ENCODE results near the gene UBE2G2. TPM values are rescaled to one million over a fixed set of nuclear protein-coding genes. Genes with fewer than 3 reads are reported as not detected.

The UBE2G2 gene
- total and polyA plus RNA-seq, 8 donors, result 75.0 to 157 (median 131) TPM

- intact Hi-C loops (cut with DNase I), result no loop called here
- peak overlapping the region in 1 of 2 donors; percentile 23 for H3K27ac ChIP-seq
- no peaks in the 10 kb centered on the region for H3K9me3 ChIP-seq
- no peaks in the 10 kb centered on the region for H3K27me3 ChIP-seq
- no peak overlapping the region for H3K4me3 ChIP-seq
- H3K4me1 ChIP-seq, result peaks cover 5 to 45% of the 10 kb centered on the region in 2 donors
- DNase-seq (peak in 2 of 4 donors; percentile 34 to 64), ATAC-seq (no peak)
- peaks cover 0 to 70% of the 10 kb centered on the region in 2 donors for H3K36me3 ChIP-seq
- TF ChIP-seq CTCF (IDR thresholded peaks at IDR 0.05), result no peak
Observed at GRCh38 chr21:44849616-44850130, 48.1 kb upstream of the UBE2G2 start.

GRCh38 chr21:44848821-44849521 is 47.4 kb upstream of the UBE2G2 start:
- no peak overlapping the region for H3K4me3 ChIP-seq
- H3K27me3 ChIP-seq, result no peaks in the 10 kb centered on the region
- H3K4me1 ChIP-seq, result peaks cover 5 to 38% of the 10 kb centered on the region in 2 donors
- no peaks in the 10 kb centered on the region for H3K9me3 ChIP-seq
- no peak for TF ChIP-seq CTCF (IDR thresholded peaks at IDR 0.05)
- ATAC-seq (no peak), DNase-seq (peak in 2 of 4 donors; percentile 28 to 72)
- intact Hi-C loops (cut with DNase I), result no loop called here
- H3K27ac ChIP-seq, result no peak overlapping the region
- H3K36me3 ChIP-seq, result peaks cover 0 to 63% of the 10 kb centered on the region in 2 donors

GRCh38 chr21:44847261-44848056 is 45.8 kb upstream of the UBE2G2 start:
- Histone ChIP-seq H3K27ac (no peak overlapping the region), H3K27me3 (peaks cover 0 to 7% of the 10 kb centered on the region in 2 donors), H3K9me3 (no peaks in the 10 kb centered on the region), H3K4me3 (no peak overlapping the region), H3K36me3 (peaks cover 0 to 48% of the 10 kb centered on the region in 2 donors), H3K4me1 (peaks cover 5 to 37% of the 10 kb centered on the region in 2 donors)
- DNase-seq (peak in 1 of 4 donors; percentile 26), ATAC-seq (no peak)
- TF ChIP-seq CTCF (IDR thresholded peaks at IDR 0.05), result no peak
- intact Hi-C loops (cut with DNase I), result no loop called here

GRCh38 chr21:44846485-44847260 is 45.1 kb upstream of the UBE2G2 start:
- Histone ChIP-seq H3K36me3 (peaks cover 0 to 40% of the 10 kb centered on the region in 2 donors), H3K4me3 (peak overlapping the region in 1 of 2 donors; percentile 31), H3K27ac (peak overlapping the region in 1 of 2 donors; percentile 62), H3K4me1 (peaks cover 5 to 37% of the 10 kb centered on the region in 2 donors), H3K9me3 (no peaks in the 10 kb centered on the region), H3K27me3 (peaks cover 0 to 13% of the 10 kb centered on the region in 2 donors)
- ATAC-seq, result peak; percentile 72
- intact Hi-C loops (cut with DNase I), result no loop called here
- DNase-seq, result peak in 3 of 4 donors; percentile 47 to 83 (median 70)
- no peak for TF ChIP-seq CTCF (IDR thresholded peaks at IDR 0.05)
